HCT116 (cell line): ENCODE data around the gene UQCC2. TPM values are rescaled to one million over a fixed set of nuclear protein-coding genes. Genes with fewer than 3 reads are reported as not detected.

Experiments
- ATAC-seq: fragments of 200-7000 bp; cut with Tn5 transposase; 2 replicates; pipeline ENCODE4 v1.9.1; 2020; ENCODE audit warnings: mild to moderate bottlenecking, moderate library complexity
- BruUV-seq: library from RNA; stranded (reverse); fragments of 400-500 nt; replicated peaks from 2 replicates; lab custom pipeline; 2021; lab: Mats Ljungman, UMichigan
- CTCF ChIA-PET: fragments of 300-600 bp; sonication (Branson Sonifier 250); formaldehyde crosslinking; loops from one replicate; lab custom pipeline; 2021; ENCODE audit warnings: antibody characterized with exemption; lab: Charles Lee
- POLR2A ChIA-PET: fragments of 300-600, 350-600 bp; sonication (Branson Sonifier 250); formaldehyde crosslinking; loops from one replicate; lab custom pipeline; 2021; ENCODE audit warnings: antibody characterized with exemption; lab: Charles Lee
- RAD21 ChIA-PET, 2 experiments: fragments of 300-600 bp; sonication (Branson Sonifier 250); formaldehyde crosslinking; loops; one replicate each; lab custom pipeline; 2023; ENCODE audit warnings: low total read pairs in 2 of 2; ENCODE audit not compliant: uncharacterized antibody in 2 of 2, unreplicated experiment in 2 of 2, low non-redundant PET in 1 of 2; lab: Charles Lee
- DNase-seq: peaks from one replicate; pipeline ENCODE4 v3.0.0-alpha.2; 2010; ENCODE audit warnings: low read depth, low spot score
- H2AFZ ChIP-seq: fragments of 200-600 bp; shearing (Covaris generic), sonication (generic); 2 replicates; pipeline ENCODE4 v1.6.1; 2017; ENCODE audit warnings: low read depth, mixed run types, mixed read lengths, antibody characterized with exemption, low read length; ENCODE audit not compliant: poor library complexity, severe bottlenecking
- H3K27ac ChIP-seq: 2 replicates; pipeline ENCODE4 v1.5.1; 2012; ENCODE audit warnings: low read depth, low read length
- H3K27me3 ChIP-seq: fragments of 200-600 bp; sonication (generic); 2 replicates; pipeline ENCODE4 v1.6.1; 2016; ENCODE audit warnings: mixed run types, low read length, mixed read lengths; ENCODE audit not compliant: insufficient read depth
- H3K36me3 ChIP-seq, 2 experiments: fragments of 200-500 bp in 1 of 2; fragments of 200-600 bp in 1 of 2; sonication (Bioruptor generic) in 1 of 2; sonication (generic) in 1 of 2; 2 replicates each; pipeline versions ENCODE4 v1.5.1 to v1.6.1; 2014 to 2016; ENCODE audit warnings: low read length in 2 of 2, inconsistent platforms in 1 of 2, mixed read lengths in 1 of 2, mixed run types in 1 of 2; ENCODE audit not compliant: insufficient read depth in 2 of 2, control insufficient read depth in 1 of 2
- H3K4me1 ChIP-seq, 2 experiments: fragments of 200-600 bp in 1 of 2; sonication (generic) in 1 of 2; 2 replicates each; pipeline versions ENCODE4 v1.5.1 to v1.6.1; 2012 to 2017; ENCODE audit warnings: low read length in 2 of 2, inconsistent platforms in 1 of 2, mild to moderate bottlenecking in 1 of 2, mixed read lengths in 1 of 2, mixed run types in 1 of 2, moderate library complexity in 1 of 2; ENCODE audit not compliant: insufficient read depth in 2 of 2, control insufficient read depth in 1 of 2
- H3K4me2 ChIP-seq: fragments of 200-600 bp; sonication (generic); 2 replicates; pipeline ENCODE4 v1.6.1; 2017; ENCODE audit warnings: mixed run types, low read length, mixed read lengths
- H3K4me3 ChIP-seq, 2 experiments: fragments of 200-600 bp in 1 of 2; sonication (generic) in 1 of 2; replicated peaks in 1 of 2; 2 replicates each; pipeline ENCODE4 v1.5.1; 2011 to 2016; ENCODE audit warnings: low read length in 2 of 2, control low read depth in 1 of 2, low read depth in 1 of 2, mild to moderate bottlenecking in 1 of 2, mixed read lengths in 1 of 2, mixed run types in 1 of 2
- H3K79me2 ChIP-seq: fragments of 200-600 bp; sonication (generic); 2 replicates; pipeline ENCODE4 v1.6.1; 2017; ENCODE audit warnings: mild to moderate bottlenecking, mixed run types, low read length, moderate library complexity, mixed read lengths; ENCODE audit not compliant: insufficient read depth
- H3K9ac ChIP-seq: fragments of 200-600 bp; sonication (generic); 2 replicates; pipeline ENCODE4 v1.6.1; 2016; ENCODE audit warnings: low read length, mixed read lengths
- H3K9me2 ChIP-seq: fragments of 200-600 bp; sonication (generic), shearing (Covaris generic); 2 replicates; pipeline ENCODE4 v1.6.1; 2017; ENCODE audit warnings: mixed run types, mild to moderate bottlenecking, moderate library complexity; ENCODE audit not compliant: insufficient read depth
- H3K9me3 ChIP-seq, 2 experiments: fragments of 200-500 bp in 1 of 2; fragments of 200-600 bp in 1 of 2; sonication (Bioruptor generic) in 1 of 2; sonication (generic) in 1 of 2; 2 replicates each; pipeline ENCODE4 v1.6.1; 2014 to 2017; ENCODE audit warnings: low read length in 2 of 2, mixed read lengths in 2 of 2, inconsistent platforms in 1 of 2, low read depth in 1 of 2, mild to moderate bottlenecking in 1 of 2, mixed run types in 1 of 2, moderate library complexity in 1 of 2; ENCODE audit not compliant: control insufficient read depth in 1 of 2, insufficient read depth in 1 of 2
- H4K20me1 ChIP-seq: fragments of 200-600 bp; sonication (generic), shearing (Covaris generic); 2 replicates; pipeline ENCODE4 v1.6.1; 2017; ENCODE audit warnings: mixed run types, mild to moderate bottlenecking, moderate library complexity; ENCODE audit not compliant: insufficient read depth
- CEBPB ChIP-seq: IDR thresholded peaks from 2 replicates; pipeline ENCODE4 v1.6.1; 2012; ENCODE audit warnings: low read depth
- CTCF ChIP-seq, 3 experiments: fragments of 200-600 bp in 1 of 3; sonication (generic) in 1 of 3; IDR thresholded peaks in 2 of 3; conservative IDR thresholded peaks in 1 of 3; 2 replicates each; pipeline ENCODE4 v1.5.1; 2012 to 2017; ENCODE audit warnings: low read depth in 2 of 3, low read length in 2 of 3, antibody characterized with exemption in 1 of 3, borderline replicate concordance in 1 of 3, control low read depth in 1 of 3, mild to moderate bottlenecking in 1 of 3, mixed read lengths in 1 of 3, mixed run types in 1 of 3, moderate library complexity in 1 of 3; ENCODE audit not compliant: insufficient read depth in 1 of 3
- EGR1 ChIP-seq: IDR thresholded peaks from 2 replicates; pipeline ENCODE4 v1.6.1; 2012; ENCODE audit warnings: low read depth
- ELF1 ChIP-seq: IDR thresholded peaks from 2 replicates; pipeline ENCODE4 v1.6.1; 2012; ENCODE audit warnings: low read depth, borderline replicate concordance
- JUND ChIP-seq: IDR thresholded peaks from 2 replicates; pipeline ENCODE4 v1.6.1; 2012
- POLR2AphosphoS5 ChIP-seq: IDR thresholded peaks from 2 replicates; pipeline ENCODE4 v1.6.1; 2011; ENCODE audit warnings: mild to moderate bottlenecking, low read depth, low read length, moderate library complexity
- SIN3A ChIP-seq: IDR thresholded peaks from 2 replicates; pipeline ENCODE4 v1.6.1; 2012; ENCODE audit warnings: low read depth
- SP1 ChIP-seq: IDR thresholded peaks from 2 replicates; pipeline ENCODE4 v1.6.1; 2012; ENCODE audit warnings: low read depth
- TCF7L2 ChIP-seq: IDR thresholded peaks from 2 replicates; pipeline ENCODE4 v1.7.0; 2011; ENCODE audit warnings: borderline replicate concordance, inconsistent platforms; ENCODE audit not compliant: insufficient read depth, insufficient read length; ENCODE audit errors: extremely low read depth
- YY1 ChIP-seq: IDR thresholded peaks from 2 replicates; pipeline ENCODE4 v1.6.1; 2011; ENCODE audit warnings: low read length, low read depth, moderate library complexity, mild to moderate bottlenecking; ENCODE audit not compliant: insufficient replicate concordance; ENCODE audit errors: extremely low read depth
- intact Hi-C: fragments of 100-400 bp; cut with micrococcal nuclease; formaldehyde crosslinking; loops from 2 replicates; pipeline ENCODE4 v1.10.0; 2022
- total RNA-seq: library from RNA; stranded (reverse); gene quantifications from one replicate; pipeline ENCODE4 v1.2.1, GENCODE V29; 2021; ENCODE audit not compliant: unreplicated experiment
- TF ChIP-seq, protein P1 (sequence below): IDR thresholded peaks from 2 replicates; pipeline ENCODE4 v1.6.1; 2012
- TF ChIP-seq, protein P2 (sequence below): IDR thresholded peaks from 2 replicates; pipeline ENCODE4 v1.6.1; 2011; ENCODE audit warnings: mild to moderate bottlenecking, low read length, moderate library complexity; ENCODE audit not compliant: insufficient replicate concordance; ENCODE audit errors: extremely low read depth

Gene UQCC2
- total RNA-seq, 1 experiment from 2014 or later: 95.1 TPM

GRCh38 chr6:33665957-33666356 lies 45.5 kb downstream of the UQCC2 start:
- no peak overlapping the region for H3K4me2 ChIP-seq
- ChIA-PET CTCF (interaction anchor here (1.1 kb wide), 1 partner anchor 76 kb away, joined by 5 read pairs; no protein-coding TSS in a partner anchor), POLR2A (no interaction called here), RAD21 (no interaction called here)
- H3K79me2 ChIP-seq: no peaks in the 10 kb centered on the region
- H3K27me3 ChIP-seq: no peaks in the 10 kb centered on the region
- H4K20me1 ChIP-seq: no peaks in the 10 kb centered on the region
- no peak overlapping the region for H3K27ac ChIP-seq
- H2AFZ ChIP-seq: no peak overlapping the region
- H3K9ac ChIP-seq: no peak overlapping the region
- H3K9me3 ChIP-seq: no peaks in the 10 kb centered on the region
- H3K36me3 ChIP-seq: peaks cover 31 to 39% of the 10 kb centered on the region in 2 experiments; a peak in 3 of 4 replicates
- no peak for DNase-seq
- intact Hi-C loops: no loop called here
- no peak overlapping the region for H3K4me3 ChIP-seq
- H3K9me2 ChIP-seq: no peaks in the 10 kb centered on the region
- TF ChIP-seq CTCF (IDR thresholded peaks at IDR 0.05 in 2 of 3, conservative IDR thresholded peaks at IDR 0.05 in 1 of 3; ENCODE audit: borderline replicate concordance in 1 of 3, insufficient read depth in 1 of 3, low read depth in 2 of 3, low read length in 2 of 3): peak in 1 of 3 experiments; percentile 25; a peak in 1 of 6 replicates
- TF ChIP-seq SIN3A: no peak
- H3K4me1 ChIP-seq: peaks cover 3 to 12% of the 10 kb centered on the region in 2 experiments; a peak in 1 of 4 replicates
- BruUV-seq: no TSS peak
- peak; percentile 39; the same call in 1 of the 2 replicates for ATAC-seq

GRCh38 chr6:33664506-33665057 lies 46.9 kb downstream of the UQCC2 start:
- H3K4me1 ChIP-seq: peaks cover 3 to 12% of the 10 kb centered on the region in 2 experiments; a peak in 1 of 4 replicates
- no peak overlapping the region for H3K9ac ChIP-seq
- H3K27me3 ChIP-seq: no peaks in the 10 kb centered on the region
- POLR2A ChIA-PET: no interaction called here
- H3K4me3 ChIP-seq: no peak overlapping the region
- no peak for ATAC-seq
- H3K79me2 ChIP-seq: no peaks in the 10 kb centered on the region
- no peak overlapping the region for H2AFZ ChIP-seq
- H3K4me2 ChIP-seq: no peak overlapping the region
- H3K9me3 ChIP-seq: no peaks in the 10 kb centered on the region
- no peaks in the 10 kb centered on the region for H4K20me1 ChIP-seq
- no peak for DNase-seq
- intact Hi-C loops: no loop called here
- no peak overlapping the region for H3K27ac ChIP-seq
- no TSS peak for BruUV-seq
- peaks cover 27 to 29% of the 10 kb centered on the region in 2 experiments; a peak in 3 of 4 replicates for H3K36me3 ChIP-seq
- H3K9me2 ChIP-seq: no peaks in the 10 kb centered on the region
- RAD21 ChIA-PET: no interaction called here
- CTCF ChIA-PET: no interaction called here
- TF ChIP-seq, protein P1, sequence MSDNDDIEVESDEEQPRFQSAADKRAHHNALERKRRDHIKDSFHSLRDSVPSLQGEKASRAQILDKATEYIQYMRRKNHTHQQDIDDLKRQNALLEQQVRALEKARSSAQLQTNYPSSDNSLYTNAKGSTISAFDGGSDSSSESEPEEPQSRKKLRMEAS: no peak
- TF ChIP-seq SP1 (no peak), POLR2AphosphoS5 (no peak), ELF1 (no peak), YY1 (no peak), CTCF (IDR thresholded peaks at IDR 0.05 in 2 of 3, conservative IDR thresholded peaks at IDR 0.05 in 1 of 3; ENCODE audit: borderline replicate concordance in 1 of 3, insufficient read depth in 1 of 3, low read depth in 2 of 3, low read length in 2 of 3) (no peak), TCF7L2 (no peak), CEBPB (no peak), EGR1 (no peak), JUND (no peak)
- TF ChIP-seq, protein P2, sequence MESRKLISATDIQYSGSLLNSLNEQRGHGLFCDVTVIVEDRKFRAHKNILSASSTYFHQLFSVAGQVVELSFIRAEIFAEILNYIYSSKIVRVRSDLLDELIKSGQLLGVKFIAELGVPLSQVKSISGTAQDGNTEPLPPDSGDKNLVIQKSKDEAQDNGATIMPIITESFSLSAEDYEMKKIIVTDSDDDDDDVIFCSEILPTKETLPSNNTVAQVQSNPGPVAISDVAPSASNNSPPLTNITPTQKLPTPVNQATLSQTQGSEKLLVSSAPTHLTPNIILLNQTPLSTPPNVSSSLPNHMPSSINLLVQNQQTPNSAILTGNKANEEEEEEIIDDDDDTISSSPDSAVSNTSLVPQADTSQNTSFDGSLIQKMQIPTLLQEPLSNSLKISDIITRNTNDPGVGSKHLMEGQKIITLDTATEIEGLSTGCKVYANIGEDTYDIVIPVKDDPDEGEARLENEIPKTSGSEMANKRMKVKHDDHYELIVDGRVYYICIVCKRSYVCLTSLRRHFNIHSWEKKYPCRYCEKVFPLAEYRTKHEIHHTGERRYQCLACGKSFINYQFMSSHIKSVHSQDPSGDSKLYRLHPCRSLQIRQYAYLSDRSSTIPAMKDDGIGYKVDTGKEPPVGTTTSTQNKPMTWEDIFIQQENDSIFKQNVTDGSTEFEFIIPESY: no peak
